WERI-Rb-1 (cell line): ENCODE results near the gene VAV2.

Experiments
- DNase-seq: peaks from one replicate; pipeline ENCODE4 v3.0.0-alpha.2; 2020
- H3K27ac ChIP-seq: fragments of 250-450 bp; sonication (Bioruptor Pico); 2 replicates; pipeline ENCODE4 v1.5.1; 2020; ENCODE audit warnings: mild to moderate bottlenecking, moderate library complexity
- H3K27me3 ChIP-seq: fragments of 250-450 bp; sonication (Bioruptor Pico); 2 replicates; pipeline ENCODE4 v1.5.1; 2021; ENCODE audit warnings: mild to moderate bottlenecking, low read depth, moderate library complexity; ENCODE audit not compliant: insufficient read depth, severe bottlenecking
- H3K36me3 ChIP-seq: fragments of 250-450 bp; sonication (Bioruptor Pico); 2 replicates; pipeline ENCODE4 v1.5.1; 2020; ENCODE audit warnings: mild to moderate bottlenecking, moderate library complexity
- H3K4me3 ChIP-seq: 2 replicates; pipeline ENCODE4 v1.5.1; 2011; ENCODE audit warnings: low read depth, mild to moderate bottlenecking, control low read depth, low read length
- H3K9me3 ChIP-seq: fragments of 250-450 bp; sonication (Bioruptor Pico); 2 replicates; pipeline ENCODE4 v1.5.1; 2021; ENCODE audit warnings: mild to moderate bottlenecking, moderate library complexity; ENCODE audit not compliant: severe bottlenecking
- TF ChIP-seq, protein P1 (sequence below): IDR thresholded peaks from 2 replicates; pipeline ENCODE4 v1.5.1; 2011; ENCODE audit warnings: low read depth, mild to moderate bottlenecking, control low read depth, inconsistent platforms, low read length

VAV2 gene

DNA sequence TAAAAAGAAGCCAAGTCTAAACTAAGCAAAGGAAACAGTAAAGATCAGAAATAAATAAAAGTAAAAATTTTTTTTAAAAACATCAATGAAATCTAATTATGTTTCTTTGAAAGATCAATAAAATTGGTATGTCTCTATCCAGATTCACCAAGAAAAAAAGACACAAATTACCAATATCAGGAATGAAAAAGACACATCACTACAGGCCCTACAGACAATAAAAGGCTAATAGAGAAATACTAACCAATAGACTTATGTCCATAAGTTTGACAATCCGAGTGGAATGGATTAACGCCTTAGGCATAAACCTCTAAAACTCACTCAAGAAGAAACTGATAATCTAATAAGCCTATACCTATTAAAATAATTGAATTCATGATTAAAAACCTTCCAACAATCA lies 45.5 kb upstream of the VAV2 start:
- H3K36me3 ChIP-seq, result peaks cover 95% of the 10 kb centered on the region

DNA sequence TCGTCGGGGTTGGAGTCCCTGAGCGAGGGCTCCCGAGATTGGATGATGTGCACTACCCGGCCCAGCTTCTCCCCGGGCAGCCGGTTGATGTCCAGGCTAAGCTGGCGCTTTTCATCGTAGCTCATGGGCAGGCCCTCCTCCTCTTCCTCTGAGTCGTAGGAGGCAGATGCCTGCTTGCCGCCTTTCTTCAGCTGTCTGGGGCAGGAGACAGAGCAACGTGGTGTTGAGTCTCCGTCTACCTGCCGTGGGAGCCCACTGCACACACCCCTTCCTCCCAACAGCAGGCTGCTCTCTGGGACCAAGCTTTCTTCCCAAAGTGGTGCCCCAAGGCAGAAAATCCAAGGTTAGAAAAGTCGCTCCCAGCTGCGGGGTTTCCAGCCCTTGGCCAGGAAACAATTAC lies 44.0 kb upstream of the VAV2 start:
- Histone ChIP-seq H3K9me3 (no peaks in the 10 kb centered on the region), H3K36me3 (peaks cover 94% of the 10 kb centered on the region), H3K27ac (no peak overlapping the region), H3K4me3 (no peak overlapping the region), H3K27me3 (no peaks in the 10 kb centered on the region)
- DNase-seq, result no peak
- TF ChIP-seq, protein P1, sequence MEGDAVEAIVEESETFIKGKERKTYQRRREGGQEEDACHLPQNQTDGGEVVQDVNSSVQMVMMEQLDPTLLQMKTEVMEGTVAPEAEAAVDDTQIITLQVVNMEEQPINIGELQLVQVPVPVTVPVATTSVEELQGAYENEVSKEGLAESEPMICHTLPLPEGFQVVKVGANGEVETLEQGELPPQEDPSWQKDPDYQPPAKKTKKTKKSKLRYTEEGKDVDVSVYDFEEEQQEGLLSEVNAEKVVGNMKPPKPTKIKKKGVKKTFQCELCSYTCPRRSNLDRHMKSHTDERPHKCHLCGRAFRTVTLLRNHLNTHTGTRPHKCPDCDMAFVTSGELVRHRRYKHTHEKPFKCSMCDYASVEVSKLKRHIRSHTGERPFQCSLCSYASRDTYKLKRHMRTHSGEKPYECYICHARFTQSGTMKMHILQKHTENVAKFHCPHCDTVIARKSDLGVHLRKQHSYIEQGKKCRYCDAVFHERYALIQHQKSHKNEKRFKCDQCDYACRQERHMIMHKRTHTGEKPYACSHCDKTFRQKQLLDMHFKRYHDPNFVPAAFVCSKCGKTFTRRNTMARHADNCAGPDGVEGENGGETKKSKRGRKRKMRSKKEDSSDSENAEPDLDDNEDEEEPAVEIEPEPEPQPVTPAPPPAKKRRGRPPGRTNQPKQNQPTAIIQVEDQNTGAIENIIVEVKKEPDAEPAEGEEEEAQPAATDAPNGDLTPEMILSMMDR, result no peak

More for the DNA sequence above, 45.5 kb upstream of the VAV2 start:
- Histone ChIP-seq H3K4me3 (no peak overlapping the region), H3K27ac (no peak overlapping the region), H3K27me3 (no peaks in the 10 kb centered on the region), H3K9me3 (no peaks in the 10 kb centered on the region)
- TF ChIP-seq, protein P1, result no peak
- DNase-seq, result no peak

DNA sequence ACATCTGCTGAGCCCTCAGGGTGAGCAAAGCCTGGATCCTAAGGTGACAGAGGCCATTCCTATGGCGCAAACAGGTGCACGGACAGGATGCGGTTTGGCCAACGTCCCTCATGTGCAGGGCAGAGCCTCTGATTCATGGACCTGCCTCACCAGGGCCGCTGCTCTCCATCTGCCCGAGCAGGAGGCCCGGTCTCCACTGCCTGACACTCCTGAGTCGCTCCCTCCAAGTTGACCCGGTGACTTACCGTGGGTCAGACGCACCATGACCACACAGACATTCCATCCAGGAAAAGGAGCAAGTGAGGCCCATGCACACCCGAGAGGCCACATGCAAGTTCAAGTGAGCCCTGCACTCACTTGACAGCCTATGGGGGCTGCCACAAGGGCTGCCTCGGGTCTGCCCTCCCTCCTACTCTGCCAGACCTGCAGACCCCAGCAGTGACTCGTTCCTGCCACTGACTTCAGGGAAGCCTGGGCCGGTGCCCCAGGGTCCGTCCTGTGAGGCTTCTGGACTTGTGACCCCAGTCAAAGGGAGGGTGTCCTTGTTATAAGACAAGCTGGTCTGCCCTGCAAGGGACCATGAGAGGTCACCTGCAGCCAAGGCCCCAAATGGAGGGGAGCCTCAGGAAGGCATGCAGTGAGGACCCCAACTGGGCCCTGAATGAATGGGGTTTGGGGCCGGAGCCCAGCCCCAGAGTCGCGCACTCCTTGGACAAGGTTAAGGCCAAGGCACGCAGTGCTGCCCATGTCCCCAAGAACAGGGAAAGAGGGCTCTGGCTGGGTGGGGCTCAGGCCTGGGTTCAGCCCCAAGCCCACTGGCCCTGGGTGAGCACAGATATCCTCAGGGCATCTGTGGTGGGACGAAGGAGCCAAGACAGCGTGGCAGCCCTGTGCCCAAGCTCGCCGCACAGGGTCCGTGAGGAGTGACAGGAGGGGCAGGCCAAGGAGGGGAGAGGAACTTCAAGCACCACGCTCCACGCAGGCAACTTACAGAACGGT lies 43.2 kb upstream of the VAV2 start:
- Histone ChIP-seq H3K9me3 (no peaks in the 10 kb centered on the region), H3K4me3 (no peak overlapping the region), H3K27ac (no peak overlapping the region), H3K27me3 (no peaks in the 10 kb centered on the region), H3K36me3 (peaks cover 91% of the 10 kb centered on the region)
- DNase-seq, result no peak
- TF ChIP-seq, protein P1, result no peak

DNA sequence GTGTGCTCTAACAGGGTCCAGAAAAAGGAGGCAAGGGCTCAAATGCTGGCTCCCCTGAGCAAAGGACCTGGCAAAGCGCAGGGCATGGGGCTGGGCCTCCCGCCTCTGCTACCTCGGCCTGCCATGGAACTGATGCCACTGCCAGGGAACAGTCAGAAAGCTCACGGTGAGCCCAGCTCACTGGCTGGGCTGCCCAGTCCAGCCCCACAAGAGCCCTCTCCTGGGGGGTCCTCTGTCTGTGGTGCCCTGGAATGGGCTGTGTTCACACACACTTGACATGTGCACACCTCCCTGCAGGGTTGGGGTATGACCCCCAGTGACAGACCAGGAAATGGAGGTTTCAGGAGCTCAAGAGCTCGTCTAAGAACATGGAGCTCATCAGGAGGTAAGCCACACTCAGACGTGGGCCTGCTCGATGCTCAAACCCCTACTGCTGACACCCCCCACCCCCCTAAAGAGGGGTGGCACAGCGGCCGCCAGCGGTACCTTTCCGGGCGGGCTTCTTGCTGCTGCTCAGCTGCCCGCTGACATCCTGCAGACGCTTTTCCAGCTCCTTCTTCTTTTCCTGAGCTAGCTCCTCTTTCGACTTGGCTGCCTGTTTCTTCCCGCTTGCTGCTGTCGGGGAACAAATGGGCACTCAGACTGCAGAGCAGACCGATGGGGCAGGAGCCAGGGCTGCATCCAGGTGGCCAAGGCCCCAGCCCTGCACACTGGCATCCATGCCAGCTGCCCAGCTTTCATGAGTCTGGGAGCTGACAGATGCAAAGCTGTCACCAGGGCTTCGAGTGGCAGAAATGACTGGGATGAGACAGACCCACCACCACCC lies 42.3 kb upstream of the VAV2 start:
- no peaks in the 10 kb centered on the region for H3K9me3 ChIP-seq
- H3K36me3 ChIP-seq, result peaks cover 82% of the 10 kb centered on the region
- H3K4me3 ChIP-seq, result no peak overlapping the region
- H3K27ac ChIP-seq, result no peak overlapping the region
- DNase-seq, result no peak
- H3K27me3 ChIP-seq, result no peaks in the 10 kb centered on the region
- TF ChIP-seq, protein P1, result no peak

DNA sequence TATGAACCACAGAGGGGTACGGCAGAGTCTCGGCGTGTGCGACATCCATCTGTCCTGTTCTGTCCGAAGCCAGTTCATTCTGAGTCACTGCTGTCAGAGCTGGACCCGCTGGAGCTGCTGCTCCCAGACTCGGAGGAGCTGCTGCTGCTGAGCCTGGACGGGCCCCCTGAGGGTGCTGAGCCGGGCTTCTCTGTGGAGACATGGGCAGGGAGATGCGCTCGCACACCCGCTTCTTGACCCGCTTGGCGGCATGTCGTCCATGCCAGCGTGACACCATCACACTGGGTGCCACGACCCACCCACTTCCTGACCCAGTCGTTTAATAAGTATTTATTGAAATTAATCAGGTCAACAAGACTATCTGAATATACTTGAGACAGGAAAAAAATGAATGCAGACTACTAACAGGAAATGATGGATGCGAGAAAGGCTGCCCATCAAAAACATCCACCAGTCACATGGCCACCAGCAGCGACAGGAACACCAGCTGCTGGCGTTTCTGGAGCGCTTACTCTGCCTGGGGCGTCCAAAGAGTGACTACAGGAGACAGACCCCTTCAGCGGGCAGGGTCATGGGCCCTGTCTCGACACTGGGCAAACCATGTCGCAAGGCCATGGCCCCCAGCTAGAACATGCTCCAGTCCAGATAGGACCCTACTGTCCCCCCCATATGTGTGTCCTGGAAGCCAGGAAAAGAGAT lies 41.5 kb upstream of the VAV2 start:
- no peak for DNase-seq
- TF ChIP-seq, protein P1, result no peak
- peaks cover 76% of the 10 kb centered on the region for H3K36me3 ChIP-seq
- H3K27ac ChIP-seq, result no peak overlapping the region
- H3K4me3 ChIP-seq, result no peak overlapping the region
- no peaks in the 10 kb centered on the region for H3K9me3 ChIP-seq
- no peaks in the 10 kb centered on the region for H3K27me3 ChIP-seq
